HUDEP-2 (cell line): ENCODE data around the gene GALNT14.
A peak's percentile ranks its signal among the peaks of the same experiment; 100 is the strongest.

Source experiments
- DNase-seq, 76 experiments: peaks; one replicate each; lab custom pipeline; 2025; ENCODE audit not compliant: unreplicated experiment in 76 of 76; lab: John Stamatoyannopoulos, UW

Gene GALNT14

DNA sequence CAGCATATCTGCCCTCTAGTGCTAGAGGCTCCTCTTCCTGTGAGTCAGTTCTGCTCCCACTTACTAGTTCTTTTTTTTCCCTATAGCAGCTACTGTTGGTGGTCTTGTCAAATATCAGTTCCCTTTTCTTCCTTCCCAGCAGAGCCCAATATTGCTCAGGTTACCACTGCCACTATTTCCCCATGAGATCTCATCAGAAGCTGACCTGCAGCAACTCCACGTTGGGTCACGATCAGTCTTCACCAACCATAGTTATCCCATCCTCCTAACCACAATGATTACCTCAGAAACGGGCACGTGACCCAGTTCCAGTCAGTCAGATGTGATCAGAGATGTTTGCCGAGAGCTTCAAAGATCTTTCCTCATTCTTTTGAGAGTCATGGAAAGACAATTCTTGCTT is 271.3 kb downstream of the GALNT14 start:
- DNase-seq: no peak

DNA sequence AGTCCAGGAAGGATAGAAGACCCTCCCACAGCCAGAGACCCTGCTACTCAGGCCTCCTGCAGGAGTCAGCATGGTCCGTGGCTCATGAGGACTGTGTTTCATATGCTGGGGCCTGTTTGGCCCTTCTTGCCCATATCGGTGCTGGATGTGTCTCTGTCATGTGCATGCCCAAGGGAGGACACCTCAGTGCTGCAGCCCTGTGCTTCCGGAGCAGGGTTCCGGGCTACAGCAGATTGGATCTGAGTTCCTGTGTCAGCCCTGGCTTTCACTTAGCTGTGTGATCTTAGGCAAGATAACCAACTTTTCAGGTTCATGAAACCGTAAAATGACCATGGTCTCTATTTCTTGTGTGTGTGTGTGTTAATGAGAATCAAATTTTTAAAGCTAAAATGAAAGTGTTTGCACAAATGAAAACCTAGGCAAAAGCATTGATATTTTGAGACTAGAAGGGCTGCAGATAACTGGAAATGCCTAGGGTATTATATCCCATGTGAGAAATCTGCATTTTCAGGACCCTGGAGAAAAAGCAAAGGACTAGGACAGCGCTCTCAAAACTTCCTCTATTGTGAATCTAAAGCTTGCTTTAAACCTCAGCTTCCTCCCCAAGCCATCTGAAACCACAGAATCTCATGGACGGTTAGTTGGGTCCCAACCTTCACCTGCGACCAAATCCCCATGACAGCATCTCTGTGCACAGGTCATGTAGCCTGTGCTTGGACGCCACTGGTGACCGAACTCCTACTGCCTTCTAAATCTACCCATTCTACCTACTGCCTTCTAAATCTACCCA is 272.2 kb downstream of the GALNT14 start:
- no peak for DNase-seq

DNA sequence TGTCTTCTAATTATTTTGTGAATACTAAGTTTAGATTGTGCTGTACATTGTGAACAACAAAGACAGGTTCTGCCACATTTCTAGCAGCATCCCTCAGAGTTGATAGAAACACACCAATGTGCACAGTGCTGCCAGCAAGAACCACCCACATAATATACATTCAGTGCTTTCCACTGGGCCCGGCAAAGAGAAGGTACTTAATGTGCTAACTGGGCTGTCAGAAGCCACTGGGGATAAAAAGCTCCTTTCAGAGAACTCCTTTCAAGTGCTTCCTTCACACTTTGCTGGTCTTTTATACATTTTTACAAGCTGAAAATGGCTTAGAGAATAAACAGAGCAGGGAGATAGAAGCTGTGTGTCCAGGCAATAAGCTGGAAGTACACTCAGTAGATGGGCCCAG is 273.0 kb downstream of the GALNT14 start:
- no peak for DNase-seq

DNA sequence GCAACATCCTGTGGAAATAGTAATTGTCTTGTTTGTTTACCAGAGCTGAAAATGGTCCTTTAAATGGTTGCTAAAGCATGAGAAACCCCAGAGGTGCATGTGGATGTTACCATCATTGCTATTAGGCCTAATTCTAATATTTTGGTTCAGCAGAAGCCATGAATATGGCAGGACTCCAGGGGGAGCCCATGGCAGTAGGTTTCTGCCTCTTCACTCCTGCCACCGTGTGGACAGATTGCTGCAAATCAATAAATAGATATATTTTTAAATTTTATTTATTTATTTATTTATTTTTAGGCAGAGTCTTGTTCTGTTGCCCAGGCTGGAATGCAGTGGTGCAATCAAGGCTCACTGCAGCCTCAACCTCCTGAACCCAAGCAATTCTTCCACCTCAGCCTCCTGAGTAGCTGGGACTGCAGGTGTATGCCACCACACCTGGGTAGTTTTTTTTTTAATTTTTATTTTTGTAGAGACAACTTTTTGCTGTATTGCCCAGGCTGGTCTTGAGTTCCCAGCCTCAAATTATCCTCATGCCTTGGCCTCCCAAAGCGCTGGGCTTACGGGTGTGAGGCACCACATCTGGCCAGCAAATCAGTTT is 276.1 kb downstream of the GALNT14 start:
- DNase-seq: peak in 65 of 76 experiments; percentile 1 to 72 (median 41)

DNA sequence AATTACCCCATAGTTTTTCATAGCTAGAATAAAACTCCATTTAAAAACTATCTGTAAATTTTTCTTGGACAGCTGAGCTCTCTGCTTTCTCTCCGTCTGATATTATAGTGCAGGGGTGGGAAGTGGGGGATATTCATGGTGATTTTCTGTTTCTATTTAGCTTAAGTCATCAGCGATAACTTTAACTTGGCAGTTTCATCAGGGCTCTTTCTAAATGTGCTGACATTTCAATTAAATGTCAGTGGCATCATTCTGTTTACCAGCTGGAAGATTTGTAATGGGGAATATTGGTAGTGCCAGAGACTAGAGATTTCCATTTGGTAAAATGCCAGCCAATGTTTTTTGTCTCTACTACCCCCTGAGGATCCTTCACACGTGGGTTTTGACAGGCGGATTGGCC is 277.5 kb downstream of the GALNT14 start:
- no peak for DNase-seq
